Pancreas (tissue), 10 donors: ENCODE measurements around the gene AFAP1L2. TPM values are rescaled to one million over a fixed set of nuclear protein-coding genes. Genes with fewer than 3 reads are reported as not detected.

Experiments
- ATAC-seq, 4 donors: fragments of 200-7000 bp; cut with Tn5 transposase; one replicate each; pipeline versions ENCODE4 v1.8.0 to v1.9.1; 2020; ENCODE audit warnings: mild to moderate bottlenecking in 4 of 4, moderate library complexity in 4 of 4
- DNase-seq, 6 donors: peaks; one replicate each; pipeline ENCODE4 v3.0.0-alpha.2; 2020
- FAIRE-seq: peaks from 2 replicates; lab custom pipeline; 2012; peaks lifted over from hg19 to GRCh38; lab: Jason Lieb, UNC
- H3K27ac ChIP-seq, 4 donors: fragments of 200-600 bp; sonication (generic); 1 replicate in 3 of 4; 2 replicates in 1 of 4; pipeline versions ENCODE4 v1.5.0 to v1.8.0; 2020
- H3K27me3 ChIP-seq, 4 donors: fragments of 200-600 bp; one replicate each; pipeline ENCODE4 v1.8.0; 2021
- H3K36me3 ChIP-seq, 3 donors: fragments of 200-600 bp; sonication (generic) in 1 of 3; one replicate each; pipeline versions ENCODE4 v1.5.0 to v1.8.0; 2020 to 2021
- H3K4me1 ChIP-seq, 3 donors: fragments of 200-600 bp; one replicate each; pipeline ENCODE4 v1.8.0; 2021
- H3K4me3 ChIP-seq, 4 donors: fragments of 200-600 bp; sonication (generic) in 2 of 4; one replicate each; pipeline versions ENCODE4 v1.5.0 to v1.8.0; 2020 to 2021
- H3K9me3 ChIP-seq, 4 donors: fragments of 200-600 bp; one replicate each; pipeline ENCODE4 v1.8.0; 2021
- CTCF ChIP-seq, 4 donors: fragments of 200-600 bp; sonication (generic) in 3 of 4; IDR thresholded peaks; one replicate each; pipeline versions ENCODE4 v1.5.0 to v1.8.0; 2021; ENCODE audit warnings: antibody characterized with exemption in 4 of 4
- WGBS, 2 donors: extraction: QIAGEN DNeasy Blood & Tissue Kit; methylation state at CpG; one replicate each; pipeline ENCODE4 v1.1.7; 2013; 5-methylcytosine and 5-hydroxymethylcytosine counted together
- intact Hi-C, 3 donors: fragments of 100-400 bp; cut with DNase I; formaldehyde crosslinking; loops; one replicate each; pipeline versions ENCODE4 v1.11.1 to v1.14.2; 2022
- polyA plus RNA-seq, 2 donors: library from polyadenylated mRNA; stranded (reverse); fragments of 200-250 nt; gene quantifications; one replicate each; pipeline ENCODE4 v1.2.3, GENCODE V29; 2013
- total RNA-seq, 6 donors: library from RNA; stranded (reverse); fragmentation: NEBNext Ultra II Directional in 4 of 6; extraction: Animal tissue kit (Norgen Biotek cat#: 25700) in 4 of 6; gene quantifications; one replicate each; pipeline versions ENCODE4 v1.2.1 to v1.2.4, GENCODE V29; 2021 to 2023
- donor health status: healthy with polysubstance abuse.
- donor health status: DM: no; HTN: no; CAD: no; lungs with moderate emphysema.
- donor health status: DM: no; HTN: no; CAD: no.
- donor health status: control.
- donor health status: control.
- donor health status: Bipolar disorder and iron deficiency.
- donor health status: DM: yes; HTN: yes; CAD: no.
- donor health status: DM: no; HTN: no; CAD: no.
- donor health status: DM: no; HTN: no; CAD: no.
- donor health status: DM: yes; HTN: yes; CAD: no.

Gene AFAP1L2
- total and polyA plus RNA-seq, 8 donors = 3.3 to 19.9 (median 5.3) TPM

- intact Hi-C loops = no loop called here
- Histone ChIP-seq H3K27ac (no peak overlapping the region), H3K4me1 (peaks cover 0 to 10% (median 3%) of the 10 kb centered on the region in 3 donors), H3K4me3 (no peak overlapping the region), H3K9me3 (no peaks in the 10 kb centered on the region), H3K27me3 (no peaks in the 10 kb centered on the region), H3K36me3 (no peaks in the 10 kb centered on the region)
- 89 to 90% methylated on average over 16 of the region's 16 CpGs for whole genome bisulfite sequencing, 2 donors
- TF ChIP-seq CTCF (IDR thresholded peaks at IDR 0.05) = no peak
- no peak for ATAC-seq
- FAIRE-seq = no peak
- DNase-seq = no peak
These were observed 41.4 kb downstream of the AFAP1L2 start for GRCh38 chr10:114362826-114363355.

- intact Hi-C loops = no loop called here
- DNase-seq (no peak), ATAC-seq (no peak), FAIRE-seq (no peak)
- H3K27ac ChIP-seq = no peak overlapping the region
- H3K9me3 ChIP-seq = no peaks in the 10 kb centered on the region
- WGBS, 2 donors = 93 to 96% methylated on average over 2 of the region's 2 CpGs
- no peak overlapping the region for H3K4me3 ChIP-seq
- no peaks in the 10 kb centered on the region for H3K36me3 ChIP-seq
- TF ChIP-seq CTCF (IDR thresholded peaks at IDR 0.05) = no peak
- peaks cover 0 to 10% (median 0%) of the 10 kb centered on the region in 3 donors for H3K4me1 ChIP-seq
- H3K27me3 ChIP-seq = no peaks in the 10 kb centered on the region
These were observed 44.4 kb downstream of the AFAP1L2 start for GRCh38 chr10:114359953-114360345.

GRCh38 chr10:114359041-114359952, 45.0 kb downstream of the AFAP1L2 start:
- H3K4me3 ChIP-seq = no peak overlapping the region
- no peaks in the 10 kb centered on the region for H3K27me3 ChIP-seq
- no peak for FAIRE-seq
- ATAC-seq = no peak
- H3K36me3 ChIP-seq = no peaks in the 10 kb centered on the region
- intact Hi-C loops = no loop called here
- no peak overlapping the region for H3K27ac ChIP-seq
- no peak for TF ChIP-seq CTCF (IDR thresholded peaks at IDR 0.05)
- 95 to 98% methylated on average over 3 of the region's 3 CpGs for WGBS, 2 donors
- peaks cover 0 to 10% (median 0%) of the 10 kb centered on the region in 3 donors for H3K4me1 ChIP-seq
- no peaks in the 10 kb centered on the region for H3K9me3 ChIP-seq
- DNase-seq = no peak

GRCh38 chr10:114357515-114357996, 46.7 kb downstream of the AFAP1L2 start:
- Histone ChIP-seq H3K27ac (no peak overlapping the region), H3K4me3 (no peak overlapping the region), H3K9me3 (no peaks in the 10 kb centered on the region), H3K36me3 (no peaks in the 10 kb centered on the region), H3K27me3 (no peaks in the 10 kb centered on the region), H3K4me1 (peaks cover 0 to 10% (median 0%) of the 10 kb centered on the region in 3 donors)
- FAIRE-seq (no peak), DNase-seq (no peak), ATAC-seq (peak in 1 of 4 donors; percentile 19)
- intact Hi-C loops = no loop called here
- WGBS, 2 donors = 67 to 69% methylated on average over 2 of the region's 2 CpGs
- no peak for TF ChIP-seq CTCF (IDR thresholded peaks at IDR 0.05)
